Astrocyte of the spinal cord (primary cell): ENCODE results near the gene GRID2.

Experiments used
- DNase-seq: peaks from one replicate; pipeline ENCODE4 v3.0.0; 2011; ENCODE audit warnings: low read depth, low spot score
- H3K4me3 ChIP-seq: 2 replicates; pipeline ENCODE4 v1.5.1; 2011; ENCODE audit warnings: low read depth, mild to moderate bottlenecking, low read length, moderate library complexity
- CTCF ChIP-seq: IDR thresholded peaks from 2 replicates; pipeline ENCODE4 v1.5.1; 2012; ENCODE audit warnings: low read depth, mild to moderate bottlenecking, low read length, inconsistent platforms
- in situ Hi-C: cut with HindIII; loops from 2 replicates; pipeline ENCODE4 v1.10.0; 2017; ENCODE audit warnings: low sequenced_read_pairs

Gene GRID2

GRCh38 chr4:92304606-92305005 lies 840 bp downstream of the GRID2 start:
- in situ Hi-C loops = no loop called here
- TF ChIP-seq CTCF = no peak
- DNase-seq = peak; percentile 16
- peak overlapping the region; percentile 36 for H3K4me3 ChIP-seq

GRCh38 chr4:92305148-92305877 lies 1.5 kb downstream of the GRID2 start:
- H3K4me3 ChIP-seq = peak overlapping the region; percentile 36
- TF ChIP-seq CTCF = no peak
- peak; percentile 73 for DNase-seq
- in situ Hi-C loops = no loop called here

- H3K4me3 ChIP-seq = peak overlapping the region; percentile 36
- TF ChIP-seq CTCF = no peak
- no peak for DNase-seq
- in situ Hi-C loops = no loop called here
Observed at GRCh38 chr4:92305878-92306520, 2.2 kb downstream of the GRID2 start.

- TF ChIP-seq CTCF = no peak
- DNase-seq = no peak
- in situ Hi-C loops = no loop called here
- no peak overlapping the region for H3K4me3 ChIP-seq
Observed at GRCh38 chr4:92307181-92307580, 3.4 kb downstream of the GRID2 start.

- in situ Hi-C loops = no loop called here
- no peak overlapping the region for H3K4me3 ChIP-seq
- no peak for TF ChIP-seq CTCF
- DNase-seq = no peak
Observed at GRCh38 chr4:92307866-92308265, 4.1 kb downstream of the GRID2 start.

- DNase-seq = no peak
- H3K4me3 ChIP-seq = no peak overlapping the region
- in situ Hi-C loops = no loop called here
- no peak for TF ChIP-seq CTCF
Observed at GRCh38 chr4:92317047-92317446, 13.3 kb downstream of the GRID2 start.
